Prostate gland (tissue), 2 donors: ENCODE results near the gene BSND. TPM values are rescaled to one million over a fixed set of nuclear protein-coding genes. Genes with fewer than 3 reads are reported as not detected.

Experiments used
- DNase-seq: peaks from one replicate; pipeline ENCODE4 v3.0.0-alpha.2; 2019; ENCODE audit warnings: low spot score
- H3K27ac ChIP-seq, 2 donors: fragments of 200-600 bp; sonication (generic); 2 replicates each; pipeline ENCODE4 v1.5.1; 2017 to 2019
- H3K27me3 ChIP-seq: fragments of 200-600 bp; sonication (generic); replicated peaks from 2 replicates; pipeline ENCODE4 v1.5.1; 2019; ENCODE audit not compliant: insufficient read depth
- H3K36me3 ChIP-seq, 2 donors: fragments of 200-600 bp; sonication (generic); 1 replicate in 1 of 2; 2 replicates in 1 of 2; pipeline versions ENCODE4 v1.5.1 to v1.8.1; 2017 to 2019
- H3K4me1 ChIP-seq: fragments of 200-600 bp; sonication (generic); replicated peaks from 2 replicates; pipeline ENCODE4 v1.5.1; 2019
- H3K4me3 ChIP-seq, 2 donors: fragments of 200-600 bp; sonication (generic); 2 replicates each; pipeline ENCODE4 v1.5.1; 2017 to 2019
- H3K9me3 ChIP-seq: fragments of 200-600 bp; sonication (generic); 2 replicates; pipeline ENCODE4 v1.5.1; 2017
- POLR2A ChIP-seq: fragments of 450-650 bp; IDR thresholded peaks from one replicate; pipeline ENCODE4 v1.6.1; 2016; ENCODE audit warnings: antibody characterized with exemption, mild to moderate bottlenecking
- POLR2AphosphoS5 ChIP-seq: sonication (generic); formaldehyde crosslinking; IDR thresholded peaks from one replicate; pipeline ENCODE4 v1.6.1; 2017; ENCODE audit warnings: antibody characterized with exemption
- WGBS: methylation state at CpG from one replicate; pipeline ENCODE4 v1.1.5; 2018; 5-methylcytosine and 5-hydroxymethylcytosine counted together
- intact Hi-C: fragments of 100-400 bp; cut with DNase I; formaldehyde crosslinking; loops from one replicate; pipeline ENCODE4 v1.14.2; 2022
- total RNA-seq, 2 donors: library from RNA; depleted of rRNA; stranded (reverse); fragments of >200 nt; gene quantifications; one replicate each; pipeline ENCODE4 v1.1.0, GENCODE V29; 2016
- TF ChIP-seq, protein P1 (sequence below), 4 experiments: fragments of 200-600 bp in 2 of 4; fragments of 450-650 bp in 2 of 4; sonication (generic) in 2 of 4; IDR thresholded peaks; 1 replicate in 3 of 4; 2 replicates in 1 of 4; pipeline ENCODE4 v1.5.1; 2016 to 2019; ENCODE audit warnings: antibody characterized with exemption in 4 of 4, mild to moderate bottlenecking in 2 of 4, moderate library complexity in 2 of 4

BSND gene
- total RNA-seq, 2 donors from 2014 or later: 0.11 TPM; not detected in 1

DNA sequence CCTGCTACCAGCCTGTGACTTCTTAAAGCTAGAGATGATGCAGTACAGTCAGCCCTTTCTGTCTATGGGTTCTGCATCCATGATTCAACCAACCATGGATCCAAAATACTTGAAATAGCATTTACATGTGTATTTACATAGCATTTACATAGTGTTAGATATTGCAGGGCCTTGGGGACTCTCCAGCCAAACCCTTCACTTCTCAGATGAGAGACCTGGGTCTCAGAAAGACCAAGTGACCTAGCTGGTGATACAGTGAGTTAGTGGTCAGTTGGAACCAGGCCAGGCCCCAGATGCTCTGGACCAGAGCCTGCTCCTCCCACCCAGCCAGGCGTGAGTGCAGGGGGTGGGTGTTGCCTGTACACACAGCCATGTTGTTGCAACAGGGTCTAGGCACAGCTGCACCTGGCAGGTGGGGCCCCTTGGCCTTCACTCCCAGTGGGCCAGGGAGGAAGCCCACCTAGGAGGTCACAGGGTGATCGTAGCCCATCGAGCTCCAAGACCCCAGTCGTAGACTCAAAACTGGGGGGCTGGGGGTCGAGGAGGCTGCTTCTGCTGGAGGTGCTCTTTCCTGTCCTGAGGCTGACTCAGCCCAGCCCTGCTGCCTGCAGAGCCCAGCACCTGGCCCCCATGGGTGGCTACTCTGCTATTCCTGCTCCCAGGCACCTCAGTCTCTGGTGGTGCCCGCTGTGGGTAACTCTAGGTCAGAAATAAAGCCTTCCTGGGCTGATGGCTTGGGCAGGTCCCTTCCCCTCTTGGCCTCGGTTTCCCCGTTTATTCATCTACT, 10.6 kb upstream of the BSND start:
- Histone ChIP-seq H3K36me3 (no peaks in the 10 kb centered on the region), H3K4me1 (peaks cover 3% of the 10 kb centered on the region), H3K9me3 (no peaks in the 10 kb centered on the region), H3K4me3 (no peak overlapping the region), H3K27me3 (no peaks in the 10 kb centered on the region), H3K27ac (no peak overlapping the region)
- WGBS: 88% methylated on average over 4 of the region's 8 CpGs
- no peak for DNase-seq
- intact Hi-C loops: no loop called here
- TF ChIP-seq, protein P1, sequence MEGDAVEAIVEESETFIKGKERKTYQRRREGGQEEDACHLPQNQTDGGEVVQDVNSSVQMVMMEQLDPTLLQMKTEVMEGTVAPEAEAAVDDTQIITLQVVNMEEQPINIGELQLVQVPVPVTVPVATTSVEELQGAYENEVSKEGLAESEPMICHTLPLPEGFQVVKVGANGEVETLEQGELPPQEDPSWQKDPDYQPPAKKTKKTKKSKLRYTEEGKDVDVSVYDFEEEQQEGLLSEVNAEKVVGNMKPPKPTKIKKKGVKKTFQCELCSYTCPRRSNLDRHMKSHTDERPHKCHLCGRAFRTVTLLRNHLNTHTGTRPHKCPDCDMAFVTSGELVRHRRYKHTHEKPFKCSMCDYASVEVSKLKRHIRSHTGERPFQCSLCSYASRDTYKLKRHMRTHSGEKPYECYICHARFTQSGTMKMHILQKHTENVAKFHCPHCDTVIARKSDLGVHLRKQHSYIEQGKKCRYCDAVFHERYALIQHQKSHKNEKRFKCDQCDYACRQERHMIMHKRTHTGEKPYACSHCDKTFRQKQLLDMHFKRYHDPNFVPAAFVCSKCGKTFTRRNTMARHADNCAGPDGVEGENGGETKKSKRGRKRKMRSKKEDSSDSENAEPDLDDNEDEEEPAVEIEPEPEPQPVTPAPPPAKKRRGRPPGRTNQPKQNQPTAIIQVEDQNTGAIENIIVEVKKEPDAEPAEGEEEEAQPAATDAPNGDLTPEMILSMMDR (IDR thresholded peaks at IDR 0.05): no peak
- TF ChIP-seq POLR2AphosphoS5 (no peak), POLR2A (no peak)

DNA sequence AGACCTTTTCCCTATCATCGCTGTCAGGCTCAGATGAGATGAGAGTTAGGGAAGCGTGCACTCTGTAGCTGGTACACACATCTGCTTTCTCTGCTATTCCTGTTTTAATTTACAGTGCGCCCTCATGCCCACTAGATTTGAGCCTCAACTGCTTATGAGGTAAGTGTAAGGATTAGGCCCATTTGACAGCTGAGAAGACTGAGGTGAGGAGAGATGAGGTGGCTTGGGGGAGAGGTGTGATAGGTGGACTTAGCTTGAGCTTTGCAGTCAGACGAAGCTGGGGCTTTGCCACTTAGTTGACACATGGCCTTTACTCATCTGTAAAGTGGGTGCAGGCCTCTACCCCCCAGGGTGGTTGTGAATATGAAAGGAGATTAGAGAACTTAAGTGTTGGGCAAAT, 9.8 kb upstream of the BSND start:
- Histone ChIP-seq H3K27ac (no peak overlapping the region), H3K36me3 (no peaks in the 10 kb centered on the region), H3K4me1 (peaks cover 3% of the 10 kb centered on the region), H3K27me3 (no peaks in the 10 kb centered on the region), H3K9me3 (no peaks in the 10 kb centered on the region), H3K4me3 (no peak overlapping the region)
- TF ChIP-seq POLR2AphosphoS5: no peak
- TF ChIP-seq, protein P1 (IDR thresholded peaks at IDR 0.05): no peak
- no peak for TF ChIP-seq POLR2A
- intact Hi-C loops: no loop called here
- DNase-seq: no peak
- 94% methylated on average over 4 of the region's 4 CpGs for WGBS

DNA sequence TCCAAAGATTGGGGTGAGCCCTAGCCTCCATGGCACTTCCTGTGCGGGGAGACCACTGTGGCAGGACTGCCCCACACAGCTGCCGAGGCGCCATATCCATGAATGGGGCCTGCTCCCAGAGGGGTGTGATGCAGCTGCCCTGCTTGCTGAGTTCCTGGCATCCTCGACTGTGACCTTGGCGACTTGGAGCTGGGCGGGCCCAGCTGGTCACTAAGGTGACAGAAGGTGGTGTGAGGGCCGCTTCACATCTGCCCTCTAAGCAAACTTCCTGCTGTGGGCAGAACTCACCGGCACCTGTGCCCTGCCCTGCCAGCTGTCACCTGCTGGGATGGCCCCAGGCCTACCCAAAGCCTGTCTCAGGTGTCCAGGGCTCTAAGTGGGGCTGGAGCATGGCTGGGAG, 9.3 kb upstream of the BSND start:
- 83% methylated on average over 8 of the region's 8 CpGs for WGBS
- H3K27me3 ChIP-seq: no peaks in the 10 kb centered on the region
- intact Hi-C loops: no loop called here
- no peaks in the 10 kb centered on the region for H3K36me3 ChIP-seq
- no peaks in the 10 kb centered on the region for H3K9me3 ChIP-seq
- no peak overlapping the region for H3K27ac ChIP-seq
- H3K4me3 ChIP-seq: no peak overlapping the region
- peaks cover 3% of the 10 kb centered on the region for H3K4me1 ChIP-seq
- no peak for TF ChIP-seq POLR2A
- no peak for DNase-seq

DNA sequence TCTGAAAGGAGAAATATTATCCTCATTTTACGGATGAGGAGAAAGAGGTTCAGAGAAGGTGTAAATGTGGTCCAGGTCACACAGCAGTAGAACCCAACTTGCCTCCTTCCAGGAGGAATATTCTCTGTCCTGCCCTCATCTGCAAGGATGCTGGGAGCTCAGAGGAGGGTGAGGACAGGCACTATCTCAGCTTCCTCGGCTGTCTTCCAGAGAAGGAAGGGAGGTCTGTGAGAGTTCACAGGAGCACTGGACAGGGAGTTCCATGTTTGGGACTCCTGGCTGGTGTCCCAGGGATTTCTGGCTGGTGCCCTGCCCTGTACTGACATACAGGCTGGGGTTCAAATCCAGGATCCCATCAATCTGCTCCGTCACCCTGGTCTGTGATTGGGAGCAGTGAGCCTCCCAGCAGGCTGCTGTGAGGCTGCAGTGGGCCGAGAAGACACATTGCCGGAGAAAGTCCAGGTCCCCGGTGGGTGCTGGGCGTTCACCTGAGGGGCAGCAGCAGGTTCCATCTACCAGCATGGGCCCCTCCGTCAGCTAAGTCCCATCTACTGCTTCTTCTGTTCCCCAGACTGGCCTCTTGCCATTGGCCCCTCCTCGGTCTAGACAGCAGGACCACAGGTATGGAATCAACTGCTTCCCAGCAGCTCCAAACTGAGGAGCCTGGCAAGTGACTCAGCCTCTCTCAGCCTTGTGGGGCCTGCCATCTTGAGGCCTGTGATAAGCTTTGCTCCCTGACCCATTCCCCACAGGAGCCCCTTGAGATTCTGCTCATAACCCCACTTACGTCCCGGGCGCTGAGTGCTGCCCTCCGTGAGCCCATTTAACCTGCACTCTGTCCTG, 8.5 kb upstream of the BSND start:
- Histone ChIP-seq H3K9me3 (no peaks in the 10 kb centered on the region), H3K27ac (no peak overlapping the region), H3K4me3 (no peak overlapping the region), H3K27me3 (no peaks in the 10 kb centered on the region), H3K4me1 (peaks cover 3% of the 10 kb centered on the region), H3K36me3 (no peaks in the 10 kb centered on the region)
- 76% methylated on average over 13 of the region's 13 CpGs for WGBS
- TF ChIP-seq POLR2A: no peak
- TF ChIP-seq, protein P1 (IDR thresholded peaks at IDR 0.05): no peak
- TF ChIP-seq POLR2AphosphoS5: no peak
- intact Hi-C loops: no loop called here
- no peak for DNase-seq

DNA sequence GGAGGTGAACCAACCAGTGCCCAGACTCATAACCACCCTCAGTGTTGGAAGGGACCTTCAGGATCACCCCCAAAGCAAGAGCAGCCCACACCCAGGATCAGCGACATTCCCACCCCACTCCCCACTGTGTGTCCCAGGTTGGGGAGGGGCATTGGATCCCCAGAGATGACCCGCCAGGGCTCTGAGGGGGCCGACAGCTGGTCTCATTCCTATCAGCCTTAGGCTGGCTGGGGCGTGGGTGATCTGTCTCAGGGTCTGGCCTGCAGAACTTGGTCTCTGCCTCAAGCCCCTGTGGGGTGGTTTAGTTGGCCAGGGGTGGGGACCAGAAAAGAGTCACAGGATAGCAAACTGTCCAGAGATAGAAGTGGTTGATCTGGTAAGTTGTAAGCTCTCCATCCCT, 7.8 kb upstream of the BSND start:
- H3K27ac ChIP-seq: no peak overlapping the region
- intact Hi-C loops: no loop called here
- TF ChIP-seq POLR2AphosphoS5 (no peak), POLR2A (no peak)
- TF ChIP-seq, protein P1 (IDR thresholded peaks at IDR 0.05): no peak
- no peaks in the 10 kb centered on the region for H3K9me3 ChIP-seq
- no peaks in the 10 kb centered on the region for H3K36me3 ChIP-seq
- no peak for DNase-seq
- no peaks in the 10 kb centered on the region for H3K27me3 ChIP-seq
- H3K4me3 ChIP-seq: no peak overlapping the region
- 80% methylated on average over 3 of the region's 4 CpGs for WGBS
- H3K4me1 ChIP-seq: peaks cover 3% of the 10 kb centered on the region
